ENCODE data around the gene PRKAG2.

DNA sequence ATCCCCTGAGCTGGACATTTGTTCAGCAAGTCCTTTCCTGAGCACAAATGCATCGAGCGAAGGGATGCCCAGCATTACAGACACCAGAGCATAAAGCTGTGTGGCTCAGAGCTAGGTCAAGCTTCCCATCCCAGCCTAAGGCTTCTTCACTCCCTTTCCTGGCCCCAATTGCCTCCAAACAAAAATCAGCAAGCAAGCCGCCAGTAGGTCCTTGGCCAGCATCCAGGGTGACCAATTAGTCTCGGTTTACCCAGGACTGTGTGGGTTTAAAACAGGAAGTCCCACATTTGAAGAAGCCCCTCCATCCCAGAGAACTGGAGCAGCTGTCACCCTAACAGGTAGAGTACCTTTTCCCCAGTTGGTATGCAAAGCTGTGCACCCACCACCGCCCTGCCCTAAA, 51.2 kb downstream of the PRKAG2 start:
- TF ChIP-seq, protein P1, sequence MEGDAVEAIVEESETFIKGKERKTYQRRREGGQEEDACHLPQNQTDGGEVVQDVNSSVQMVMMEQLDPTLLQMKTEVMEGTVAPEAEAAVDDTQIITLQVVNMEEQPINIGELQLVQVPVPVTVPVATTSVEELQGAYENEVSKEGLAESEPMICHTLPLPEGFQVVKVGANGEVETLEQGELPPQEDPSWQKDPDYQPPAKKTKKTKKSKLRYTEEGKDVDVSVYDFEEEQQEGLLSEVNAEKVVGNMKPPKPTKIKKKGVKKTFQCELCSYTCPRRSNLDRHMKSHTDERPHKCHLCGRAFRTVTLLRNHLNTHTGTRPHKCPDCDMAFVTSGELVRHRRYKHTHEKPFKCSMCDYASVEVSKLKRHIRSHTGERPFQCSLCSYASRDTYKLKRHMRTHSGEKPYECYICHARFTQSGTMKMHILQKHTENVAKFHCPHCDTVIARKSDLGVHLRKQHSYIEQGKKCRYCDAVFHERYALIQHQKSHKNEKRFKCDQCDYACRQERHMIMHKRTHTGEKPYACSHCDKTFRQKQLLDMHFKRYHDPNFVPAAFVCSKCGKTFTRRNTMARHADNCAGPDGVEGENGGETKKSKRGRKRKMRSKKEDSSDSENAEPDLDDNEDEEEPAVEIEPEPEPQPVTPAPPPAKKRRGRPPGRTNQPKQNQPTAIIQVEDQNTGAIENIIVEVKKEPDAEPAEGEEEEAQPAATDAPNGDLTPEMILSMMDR (IDR thresholded peaks at IDR 0.05): no peak
- TF ChIP-seq POLR2A (IDR thresholded peaks at IDR 0.05): no peak

Measured in thyroid gland (tissue), 4 donors.